ENCODE results near the gene NRSN2. TPM values are rescaled to one million over a fixed set of nuclear protein-coding genes. Genes with fewer than 3 reads are reported as not detected.
"Not testable (repeated sequence)": the region's sequence is repeated elsewhere in the genome, so short reads cannot be mapped to it uniquely, and the experiment has no call there.

The NRSN2 gene
- total and polyA plus RNA-seq, 2 donors (not counting 3 experiments of a cell fraction or from before 2014, with no cell fraction given), result 36.9 to 64.1 TPM

DNA sequence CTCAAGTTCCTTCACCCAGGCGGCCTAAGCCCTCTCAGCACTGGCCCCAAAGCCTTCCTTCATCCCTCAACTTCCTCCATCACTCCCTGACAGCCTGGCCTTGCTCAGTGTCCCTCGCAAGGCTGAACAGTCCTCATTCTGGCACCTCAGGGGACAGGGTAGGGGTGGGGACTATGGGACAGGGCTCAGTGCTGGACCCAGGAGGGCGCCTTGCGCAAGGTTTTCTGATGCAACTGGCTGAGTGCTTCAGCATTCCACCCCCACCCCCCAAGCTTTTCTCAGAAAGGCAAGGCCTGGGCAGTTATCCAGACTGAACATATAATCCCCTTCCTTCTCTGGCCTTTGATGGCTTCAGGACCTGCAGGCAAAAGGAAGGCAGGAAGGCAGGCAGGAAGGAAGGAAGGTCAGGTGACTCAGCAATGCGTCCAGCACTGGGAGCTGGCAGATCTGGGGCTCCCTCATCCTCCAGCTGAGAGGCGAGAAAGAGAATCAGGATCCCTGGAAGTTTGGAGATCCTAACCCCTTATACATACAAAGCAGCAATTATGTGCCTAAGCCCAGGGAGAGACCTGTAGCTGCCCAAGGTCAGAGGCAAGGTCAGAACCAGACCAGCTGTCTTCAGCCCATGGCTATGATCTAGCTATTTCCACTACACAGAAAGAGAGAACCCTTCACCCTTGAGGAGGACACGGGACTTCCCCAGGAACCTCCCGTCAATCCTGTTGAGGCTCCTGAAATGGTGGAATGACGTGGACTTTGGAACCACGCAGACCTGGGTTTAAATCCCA is 25.0 kb downstream of the NRSN2 start:
- no peak overlapping the region for H3K4me3 ChIP-seq (replicated peaks in 1 of 3; ENCODE audit: insufficient read depth in 1 of 3, low read depth in 1 of 3, low read length in 3 of 3)
- peaks cover 52% of the 10 kb centered on the region for H3K4me1 ChIP-seq (ENCODE audit: control insufficient read depth, extremely low read depth, insufficient read depth, low read length)
- peak overlapping the region; percentile 60 for H3K9ac ChIP-seq (replicated peaks; ENCODE audit: extremely low read depth, insufficient read depth, low read length)
- BruUV-seq (replicated peaks), result no TSS peak
- peak overlapping the region; percentile 3 for H2AFZ ChIP-seq (ENCODE audit: low read depth, low read length)
- H3K9me3 ChIP-seq (replicated peaks; ENCODE audit: control insufficient read depth, insufficient read depth, low read length), result no peaks in the 10 kb centered on the region
- H3K9me1 ChIP-seq (replicated peaks; ENCODE audit: control insufficient read depth, extremely low read depth, insufficient read depth, low read length), result no peaks in the 10 kb centered on the region
- H3K27me3 ChIP-seq (ENCODE audit: control insufficient read depth in 2 of 2, insufficient read depth in 2 of 2, low read length in 2 of 2), result no peaks in the 10 kb centered on the region
- FAIRE-seq, result peak; percentile 97
- ChIA-PET POLR2A (interaction anchor here (0.9 to 3.1 kb wide), 5 partner anchors 9 to 35 kb away, joined by 3 to 13 read pairs (median 6); partner anchors contain the start of gene TRIB3), CTCF (interaction anchor here (1.0 to 5.8 kb wide), 10 partner anchors 9 to 367 kb away, joined by 3 to 41 read pairs (median 6); partner anchors contain the start of gene TRIB3)
- peak overlapping the region; percentile 41 for H3K4me2 ChIP-seq (ENCODE audit: insufficient read depth, low read length)
- no peaks in the 10 kb centered on the region for H3K36me3 ChIP-seq (ENCODE audit: control insufficient read depth in 2 of 2, extremely low read depth in 1 of 2, insufficient read depth in 2 of 2, low read length in 2 of 2)
- dilution Hi-C loops (cut with MboI; ENCODE audit: extremely low pct_ligation_motif_present, low sequenced_read_pairs), result no loop called here
- no peaks in the 10 kb centered on the region for H4K20me1 ChIP-seq (replicated peaks; ENCODE audit: control insufficient read depth, extremely low read depth, insufficient read depth, low read length)
- peak; percentile 35 for TF ChIP-seq GATA2 (IDR thresholded peaks at IDR 0.05; ENCODE audit: insufficient read depth, insufficient read length, low read depth, low read length)
- peak; percentile 96 for TF ChIP-seq POLR2AphosphoS5 (IDR thresholded peaks at IDR 0.05; ENCODE audit: insufficient read depth, low read depth, low read length)
- no peak for TF ChIP-seq EZH2 (IDR thresholded peaks at IDR 0.05; ENCODE audit: borderline replicate concordance, low read depth, low read length, severe bottlenecking)
- TF ChIP-seq, protein P1, sequence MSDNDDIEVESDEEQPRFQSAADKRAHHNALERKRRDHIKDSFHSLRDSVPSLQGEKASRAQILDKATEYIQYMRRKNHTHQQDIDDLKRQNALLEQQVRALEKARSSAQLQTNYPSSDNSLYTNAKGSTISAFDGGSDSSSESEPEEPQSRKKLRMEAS (IDR thresholded peaks at IDR 0.05; ENCODE audit: insufficient read depth, insufficient read length), result no peak
- peak; percentile 95 for TF ChIP-seq JUN (IDR thresholded peaks at IDR 0.05; ENCODE audit: borderline replicate concordance, insufficient read depth, insufficient read length, low read depth)
- peak; percentile 93 for TF ChIP-seq FOS (IDR thresholded peaks at IDR 0.05; ENCODE audit: borderline replicate concordance, insufficient read depth, low read length)
- TF ChIP-seq, protein P2, sequence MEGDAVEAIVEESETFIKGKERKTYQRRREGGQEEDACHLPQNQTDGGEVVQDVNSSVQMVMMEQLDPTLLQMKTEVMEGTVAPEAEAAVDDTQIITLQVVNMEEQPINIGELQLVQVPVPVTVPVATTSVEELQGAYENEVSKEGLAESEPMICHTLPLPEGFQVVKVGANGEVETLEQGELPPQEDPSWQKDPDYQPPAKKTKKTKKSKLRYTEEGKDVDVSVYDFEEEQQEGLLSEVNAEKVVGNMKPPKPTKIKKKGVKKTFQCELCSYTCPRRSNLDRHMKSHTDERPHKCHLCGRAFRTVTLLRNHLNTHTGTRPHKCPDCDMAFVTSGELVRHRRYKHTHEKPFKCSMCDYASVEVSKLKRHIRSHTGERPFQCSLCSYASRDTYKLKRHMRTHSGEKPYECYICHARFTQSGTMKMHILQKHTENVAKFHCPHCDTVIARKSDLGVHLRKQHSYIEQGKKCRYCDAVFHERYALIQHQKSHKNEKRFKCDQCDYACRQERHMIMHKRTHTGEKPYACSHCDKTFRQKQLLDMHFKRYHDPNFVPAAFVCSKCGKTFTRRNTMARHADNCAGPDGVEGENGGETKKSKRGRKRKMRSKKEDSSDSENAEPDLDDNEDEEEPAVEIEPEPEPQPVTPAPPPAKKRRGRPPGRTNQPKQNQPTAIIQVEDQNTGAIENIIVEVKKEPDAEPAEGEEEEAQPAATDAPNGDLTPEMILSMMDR (IDR thresholded peaks at IDR 0.05; ENCODE audit: extremely low read depth in 1 of 2, insufficient read depth in 1 of 2, low read depth in 1 of 2, low read length in 2 of 2), result no peak
- TF ChIP-seq POLR2A (IDR thresholded peaks at IDR 0.05; ENCODE audit: low read depth, low read length), result no peak
- TF ChIP-seq MYC (IDR thresholded peaks at IDR 0.05; ENCODE audit: low read depth, low read length), result no peak
- peak overlapping the region; percentile 82 for H3K27ac ChIP-seq (ENCODE audit: insufficient read depth, low read depth, low read length)
- peak; percentile 93 for DNase-seq (ENCODE audit: low read depth, low spot score)
- intact Hi-C loops (cut with micrococcal nuclease), result loop anchor here (1.0 to 5.0 kb wide), 5 partner anchors 10 to 1440 kb away; no protein-coding TSS in a partner anchor
- no peaks in the 10 kb centered on the region for H3K79me2 ChIP-seq (ENCODE audit: control insufficient read depth, insufficient read depth, low read length)

DNA sequence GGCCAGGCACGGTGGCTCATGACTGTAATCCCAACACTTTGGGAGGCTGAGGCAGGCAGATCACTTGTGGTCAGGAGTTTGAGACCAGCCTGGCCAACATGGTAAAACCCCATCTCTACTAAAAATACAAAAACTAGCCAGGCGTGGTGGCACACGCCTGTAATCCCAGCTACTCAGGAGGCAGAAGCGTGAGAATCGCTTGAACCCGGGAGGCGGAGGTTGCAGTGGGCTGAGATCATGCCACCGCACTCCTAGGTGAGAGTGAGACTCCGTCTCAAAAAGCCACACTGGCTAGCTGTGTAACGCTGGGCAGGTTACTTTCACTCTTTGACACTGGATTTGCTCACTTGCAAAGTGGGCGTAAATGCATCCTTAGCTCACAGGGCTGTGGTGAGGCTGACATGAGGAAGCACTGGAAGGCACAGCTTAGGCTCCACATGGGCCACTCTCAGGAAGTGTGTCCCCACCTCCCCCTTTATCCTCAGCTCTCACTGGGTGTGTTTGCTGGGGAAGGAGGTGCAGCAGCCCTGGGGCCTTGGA is 25.7 kb downstream of the NRSN2 start:
- peak overlapping the region; percentile 41 for H3K4me2 ChIP-seq (ENCODE audit: insufficient read depth, low read length)
- intact Hi-C loops (cut with micrococcal nuclease), result loop anchor here (1.0 to 5.0 kb wide), 6 partner anchors 9 to 1440 kb away; no protein-coding TSS in a partner anchor
- H3K9me3 ChIP-seq (replicated peaks; ENCODE audit: control insufficient read depth, insufficient read depth, low read length); H4K20me1 ChIP-seq (replicated peaks; ENCODE audit: control insufficient read depth, extremely low read depth, insufficient read depth, low read length); H2AFZ ChIP-seq (ENCODE audit: low read depth, low read length); H3K79me2 ChIP-seq (ENCODE audit: control insufficient read depth, insufficient read depth, low read length); dilution Hi-C loops (cut with MboI; ENCODE audit: extremely low pct_ligation_motif_present, low sequenced_read_pairs); H3K27me3 ChIP-seq (ENCODE audit: control insufficient read depth in 2 of 2, insufficient read depth in 2 of 2, low read length in 2 of 2); DNase-seq (ENCODE audit: low read depth, low spot score); FAIRE-seq; H3K4me3 ChIP-seq (replicated peaks in 1 of 3; ENCODE audit: insufficient read depth in 1 of 3, low read depth in 1 of 3, low read length in 3 of 3); H3K36me3 ChIP-seq (ENCODE audit: control insufficient read depth in 2 of 2, extremely low read depth in 1 of 2, insufficient read depth in 2 of 2, low read length in 2 of 2); H3K9me1 ChIP-seq (replicated peaks; ENCODE audit: control insufficient read depth, extremely low read depth, insufficient read depth, low read length): not testable (repeated sequence)
- peak overlapping the region; percentile 49 for H3K9ac ChIP-seq (replicated peaks; ENCODE audit: extremely low read depth, insufficient read depth, low read length)
- TSS peak; percentile 46 for BruUV-seq (replicated peaks)
- H3K27ac ChIP-seq (ENCODE audit: insufficient read depth, low read depth, low read length), result peak overlapping the region; percentile 82
- CTCF ChIA-PET, result interaction anchor here (1.3 to 5.8 kb wide), 7 partner anchors 8 to 59 kb away, joined by 4 to 41 read pairs (median 9); partner anchors contain the start of gene TRIB3
- H3K4me1 ChIP-seq (ENCODE audit: control insufficient read depth, extremely low read depth, insufficient read depth, low read length), result peaks cover 52% of the 10 kb centered on the region
- POLR2A ChIA-PET, result interaction anchor here (1.1 to 3.1 kb wide), 4 partner anchors 10 to 35 kb away, joined by 4 to 13 read pairs (median 6); no protein-coding TSS in a partner anchor
